Stimulated activated CD8-positive, alpha-beta memory T cell treated with anti-CD3 and anti-CD28 coated beads, Interleukin-12 subunit alpha, Interleukin-12 subunit beta, amount 100 ng/mL, for 4 hours (primary cell): Measurements from ENCODE around the gene NEU4.
"Not testable (repeated sequence)": the region's sequence is repeated elsewhere in the genome, so short reads cannot be mapped to it uniquely, and the experiment has no call there.

Experiments
- DNase-seq: peaks from one replicate; pipeline ENCODE4 v3.0.0-alpha.2; 2020; ENCODE audit warnings: low read depth

NEU4 gene

DNA sequence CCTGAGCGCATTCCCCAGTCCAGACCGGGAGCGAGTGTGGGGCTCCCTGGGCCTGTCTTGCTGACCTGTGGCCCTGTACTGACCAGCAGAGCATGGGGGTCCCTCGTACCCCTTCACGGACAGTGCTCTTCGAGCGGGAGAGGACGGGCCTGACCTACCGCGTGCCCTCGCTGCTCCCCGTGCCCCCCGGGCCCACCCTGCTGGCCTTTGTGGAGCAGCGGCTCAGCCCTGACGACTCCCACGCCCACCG lies 5.3 kb downstream of the NEU4 start:
- no peak for DNase-seq

DNA sequence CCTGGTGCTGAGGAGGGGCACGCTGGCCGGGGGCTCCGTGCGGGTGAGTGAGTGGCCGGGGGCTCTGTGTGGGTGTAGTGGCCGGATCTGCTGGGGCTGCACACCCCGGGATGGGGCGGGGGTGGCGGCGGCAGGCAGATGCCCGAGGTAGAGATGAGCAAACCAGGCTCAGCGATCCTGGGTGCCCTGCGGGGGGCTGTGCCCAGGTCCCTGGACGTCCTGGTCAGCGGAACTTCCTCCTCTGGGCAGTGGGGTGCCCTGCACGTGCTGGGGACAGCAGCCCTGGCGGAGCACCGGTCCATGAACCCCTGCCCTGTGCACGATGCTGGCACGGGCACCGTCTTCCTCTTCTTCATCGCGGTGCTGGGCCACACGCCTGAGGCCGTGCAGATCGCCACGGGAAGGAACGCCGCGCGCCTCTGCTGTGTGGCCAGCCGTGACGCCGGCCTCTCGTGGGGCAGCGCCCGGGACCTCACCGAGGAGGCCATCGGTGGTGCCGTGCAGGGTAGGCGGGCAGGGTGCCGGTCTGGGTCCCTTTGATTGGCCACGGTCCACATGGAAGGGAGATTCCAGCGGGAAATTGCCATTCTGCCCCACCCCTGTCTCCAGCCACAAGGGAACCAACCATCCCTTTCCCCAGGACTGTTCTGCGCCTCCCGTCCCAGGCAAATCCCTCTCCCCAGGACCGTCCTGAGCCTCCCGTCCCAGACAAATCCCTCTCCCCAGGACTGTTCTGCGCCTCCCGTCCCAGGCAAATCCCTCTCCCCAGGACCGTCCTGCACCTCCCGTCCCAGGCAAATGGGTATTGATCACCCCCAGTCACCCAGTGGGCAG lies 5.9 kb downstream of the NEU4 start:
- DNase-seq, result no peak

DNA sequence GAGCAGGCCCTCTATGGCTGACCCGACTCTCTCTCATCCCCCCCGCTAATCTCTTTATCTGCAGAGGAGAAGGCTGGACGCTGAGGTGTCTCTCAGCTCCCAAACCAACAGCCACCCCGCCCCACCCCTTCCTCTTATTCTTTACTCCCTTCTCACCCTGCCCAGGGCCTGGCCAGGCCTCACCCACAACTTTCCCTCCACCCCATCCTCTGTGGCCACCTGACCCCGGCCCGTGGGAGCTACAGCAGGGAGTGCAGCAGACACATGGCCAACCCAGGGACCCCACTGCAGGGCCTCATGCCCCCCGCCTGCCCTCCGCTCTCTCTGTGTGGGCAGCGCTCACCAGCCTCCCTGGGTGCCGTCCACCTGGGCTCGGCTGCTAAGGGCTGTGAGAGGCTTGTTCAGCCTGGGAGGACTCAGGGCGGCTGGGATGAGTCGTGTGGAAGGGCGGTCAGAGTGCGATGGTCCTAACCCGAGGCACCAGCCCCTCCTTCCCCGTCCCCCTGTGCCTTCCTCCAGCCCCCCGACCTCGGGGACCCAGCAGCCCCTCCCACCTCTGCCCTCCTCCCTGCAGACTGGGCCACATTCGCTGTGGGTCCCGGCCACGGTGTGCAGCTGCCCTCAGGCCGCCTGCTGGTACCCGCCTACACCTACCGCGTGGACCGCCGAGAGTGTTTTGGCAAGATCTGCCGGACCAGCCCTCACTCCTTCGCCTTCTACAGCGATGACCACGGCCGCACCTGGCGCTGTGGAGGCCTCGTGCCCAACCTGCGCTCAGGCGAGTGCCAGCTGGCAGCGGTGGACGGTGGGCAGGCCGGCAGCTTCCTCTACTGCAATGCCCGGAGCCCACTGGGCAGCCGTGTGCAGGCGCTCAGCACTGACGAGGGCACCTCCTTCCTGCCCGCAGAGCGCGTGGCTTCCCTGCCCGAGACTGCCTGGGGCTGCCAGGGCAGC lies 6.8 kb downstream of the NEU4 start:
- DNase-seq, result no peak

DNA sequence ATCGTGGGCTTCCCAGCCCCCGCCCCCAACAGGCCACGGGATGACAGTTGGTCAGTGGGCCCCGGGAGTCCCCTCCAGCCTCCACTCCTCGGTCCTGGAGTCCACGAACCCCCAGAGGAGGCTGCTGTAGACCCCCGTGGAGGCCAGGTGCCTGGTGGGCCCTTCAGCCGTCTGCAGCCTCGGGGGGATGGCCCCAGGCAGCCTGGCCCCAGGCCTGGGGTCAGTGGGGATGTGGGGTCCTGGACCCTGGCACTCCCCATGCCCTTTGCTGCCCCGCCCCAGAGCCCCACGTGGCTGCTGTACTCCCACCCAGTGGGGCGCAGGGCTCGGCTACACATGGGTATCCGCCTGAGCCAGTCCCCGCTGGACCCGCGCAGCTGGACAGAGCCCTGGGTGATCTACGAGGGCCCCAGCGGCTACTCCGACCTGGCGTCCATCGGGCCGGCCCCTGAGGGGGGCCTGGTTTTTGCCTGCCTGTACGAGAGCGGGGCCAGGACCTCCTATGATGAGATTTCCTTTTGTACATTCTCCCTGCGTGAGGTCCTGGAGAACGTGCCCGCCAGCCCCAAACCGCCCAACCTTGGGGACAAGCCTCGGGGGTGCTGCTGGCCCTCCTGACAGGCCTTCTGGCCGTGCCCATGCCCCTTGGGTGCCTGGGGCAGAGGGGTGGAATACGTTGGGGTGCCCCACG lies 7.6 kb downstream of the NEU4 start:
- DNase-seq, result no peak

DNA sequence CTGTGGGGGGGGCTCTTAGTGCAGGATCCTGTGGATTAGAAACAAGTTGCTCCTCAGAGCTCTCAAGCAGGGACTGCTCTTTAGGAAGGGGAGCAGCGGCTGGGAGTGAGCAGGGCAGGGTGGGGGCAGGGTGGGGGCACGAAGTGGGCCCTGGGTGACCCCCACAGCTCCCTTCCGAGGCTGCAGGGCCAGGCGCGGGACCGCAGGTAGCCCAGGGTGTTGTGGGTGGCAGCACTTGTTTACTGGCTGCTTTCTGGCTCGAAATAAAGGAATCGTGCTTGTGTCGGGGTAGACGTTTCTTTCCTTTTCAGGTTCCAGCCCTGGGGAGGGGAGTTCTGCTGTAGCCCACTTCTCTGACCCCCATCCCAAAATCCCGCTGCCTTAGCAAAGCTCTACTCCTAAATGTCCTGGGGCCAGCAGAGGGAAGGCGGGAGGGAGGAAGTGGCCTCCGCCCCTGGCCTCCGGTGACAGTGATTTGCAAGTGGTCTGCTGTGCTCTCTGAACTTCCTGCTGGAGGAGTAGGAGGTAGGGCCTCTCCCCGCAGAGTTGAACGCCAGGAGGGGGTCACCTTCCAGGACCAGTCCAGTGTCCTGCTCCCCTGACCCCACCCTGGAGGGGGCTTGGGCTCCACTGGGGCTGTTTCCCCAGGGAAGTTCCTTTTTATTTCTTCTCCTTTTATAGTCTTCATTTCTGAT lies 8.3 kb downstream of the NEU4 start:
- DNase-seq, result no peak

DNA sequence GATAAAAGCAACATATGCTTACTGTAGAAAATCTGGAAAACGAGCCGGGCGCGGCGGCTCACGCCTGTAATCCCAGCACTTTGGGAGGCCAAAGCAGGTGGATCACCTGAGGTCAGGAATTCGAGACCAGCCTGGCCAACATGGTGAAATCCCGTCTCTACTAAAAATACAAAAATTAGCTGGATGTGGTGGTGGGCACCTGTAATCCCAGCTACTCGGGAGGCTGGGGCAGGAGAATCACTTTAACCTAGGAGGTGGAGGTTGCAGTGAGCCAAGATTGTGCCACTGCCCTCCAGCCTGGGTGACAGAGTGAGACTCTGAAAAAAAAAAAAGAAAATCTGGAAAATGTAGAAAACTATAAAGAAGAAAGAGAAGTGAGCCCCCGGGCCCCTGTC lies 8.8 kb downstream of the NEU4 start:
- not testable (repeated sequence) for DNase-seq

DNA sequence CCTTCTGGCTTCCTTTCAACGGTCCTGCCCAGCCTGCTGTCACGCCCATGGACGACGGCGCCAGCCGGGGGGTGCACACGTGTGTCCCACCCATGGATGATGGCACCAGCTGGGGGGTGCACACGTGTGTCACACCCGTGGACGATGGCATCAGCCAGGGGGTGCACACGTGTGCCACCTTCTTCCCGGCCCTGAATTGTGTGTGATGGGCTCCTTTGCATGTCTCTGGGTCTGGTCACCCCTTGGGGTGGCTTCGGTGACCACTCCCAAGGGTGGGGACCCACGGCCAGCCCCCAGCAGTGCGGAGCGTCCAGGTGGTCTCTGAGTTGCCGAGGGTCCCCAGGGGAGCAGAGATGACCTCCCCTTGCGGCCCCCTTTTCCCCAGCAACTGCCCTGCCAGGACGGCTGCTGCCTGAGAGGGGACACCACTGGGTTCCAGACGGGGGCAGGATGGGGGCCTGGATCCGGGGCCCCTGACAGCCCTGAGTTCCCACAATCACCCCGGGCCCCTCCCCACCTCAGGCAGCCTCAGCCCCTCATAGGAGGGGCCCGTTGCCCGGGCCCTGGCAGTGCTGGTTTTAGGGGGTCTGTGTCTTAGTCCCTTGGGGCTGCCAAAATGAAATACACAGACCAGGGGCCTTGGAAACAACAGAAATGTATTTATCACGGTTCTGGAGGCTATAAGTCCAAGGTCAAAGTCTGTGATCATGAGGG lies 9.4 kb downstream of the NEU4 start:
- no peak for DNase-seq

DNA sequence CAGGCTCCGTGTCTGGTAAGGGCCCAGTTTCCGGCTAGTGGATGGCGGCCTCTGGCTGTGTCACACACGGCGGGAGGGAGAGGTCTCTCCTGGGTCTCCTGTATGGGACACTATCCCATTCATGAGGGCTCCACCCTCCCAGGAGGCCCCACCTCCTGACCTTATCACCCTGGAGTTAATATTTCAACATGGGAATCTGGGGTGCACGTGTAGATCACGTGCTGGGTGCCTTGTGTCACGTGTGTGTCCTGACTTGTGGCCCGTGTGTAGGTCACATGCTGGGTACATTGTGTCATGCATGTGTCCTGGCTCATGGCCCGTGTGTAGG lies 9.9 kb downstream of the NEU4 start:
- no peak for DNase-seq

DNA sequence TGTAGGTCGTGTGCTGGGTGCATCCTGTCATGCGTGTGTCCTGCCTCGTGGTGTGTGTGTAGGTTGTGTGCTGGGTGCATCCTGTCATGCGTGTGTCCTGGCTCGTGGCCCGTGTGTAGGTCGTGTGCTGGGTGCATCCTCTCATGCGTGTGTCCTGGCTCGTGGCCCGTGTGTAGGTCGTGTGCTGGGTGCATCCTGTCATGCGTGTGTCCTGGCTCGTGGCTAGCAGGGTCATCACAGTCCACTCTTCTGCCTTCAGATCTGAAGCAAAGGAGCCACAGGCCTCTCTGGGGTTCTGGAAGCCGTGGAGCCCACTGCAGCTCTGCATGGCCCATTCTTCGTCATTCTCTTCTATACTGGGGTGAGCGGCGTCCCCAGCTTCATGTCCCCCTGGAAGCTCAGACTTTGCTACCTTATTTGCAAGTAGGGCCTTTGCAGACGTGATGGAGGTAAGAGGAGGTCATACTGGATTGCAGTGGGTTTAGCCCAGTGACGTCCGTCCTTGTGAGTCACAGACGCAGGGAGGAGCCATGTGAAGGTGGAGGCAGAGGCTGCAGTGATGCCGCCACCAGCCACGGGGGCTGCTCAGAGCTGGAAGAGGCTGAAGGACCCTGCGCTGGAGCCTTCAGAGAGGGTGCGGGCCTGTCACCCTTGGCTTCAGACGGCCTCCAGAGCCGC lies 11.1 kb downstream of the NEU4 start:
- DNase-seq, result not testable (repeated sequence)

DNA sequence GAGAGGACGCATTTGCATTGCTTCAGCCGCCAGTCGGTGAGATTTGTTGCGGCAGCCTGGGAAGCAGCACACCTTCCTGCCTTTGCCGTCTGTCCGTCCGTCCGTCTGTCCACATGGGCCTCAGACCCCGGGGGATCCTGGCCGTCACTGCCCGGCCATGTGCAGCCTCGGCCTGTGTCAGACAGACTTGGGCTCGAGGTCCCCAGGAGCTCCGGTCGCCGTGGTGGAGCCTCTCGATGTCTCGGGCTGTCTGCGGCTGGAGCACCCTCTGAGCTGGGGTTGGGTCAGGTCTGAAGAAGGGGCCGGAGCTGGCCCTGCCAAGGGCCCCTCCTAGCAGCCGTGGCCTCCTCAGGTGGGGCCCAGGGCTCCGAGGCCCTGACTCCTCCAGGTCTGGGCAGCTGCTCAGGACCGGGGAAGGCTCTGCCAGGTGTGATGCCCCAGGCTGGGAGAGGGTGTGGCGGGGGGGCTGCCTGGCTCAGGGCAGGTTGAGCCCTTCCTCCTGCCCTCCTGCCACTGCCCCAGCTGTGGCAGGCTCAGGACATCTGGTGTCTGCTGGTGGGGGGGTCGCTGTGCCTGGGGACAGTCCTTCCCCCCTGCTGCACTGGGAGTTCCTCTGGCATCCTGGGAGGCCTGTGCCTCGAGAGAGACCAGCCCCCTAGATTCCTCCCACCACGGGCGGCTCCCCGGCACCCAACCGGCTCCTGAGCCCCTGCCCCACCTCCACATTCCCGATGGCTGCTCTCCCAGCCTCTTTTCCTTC lies 11.8 kb downstream of the NEU4 start:
- DNase-seq, result no peak

DNA sequence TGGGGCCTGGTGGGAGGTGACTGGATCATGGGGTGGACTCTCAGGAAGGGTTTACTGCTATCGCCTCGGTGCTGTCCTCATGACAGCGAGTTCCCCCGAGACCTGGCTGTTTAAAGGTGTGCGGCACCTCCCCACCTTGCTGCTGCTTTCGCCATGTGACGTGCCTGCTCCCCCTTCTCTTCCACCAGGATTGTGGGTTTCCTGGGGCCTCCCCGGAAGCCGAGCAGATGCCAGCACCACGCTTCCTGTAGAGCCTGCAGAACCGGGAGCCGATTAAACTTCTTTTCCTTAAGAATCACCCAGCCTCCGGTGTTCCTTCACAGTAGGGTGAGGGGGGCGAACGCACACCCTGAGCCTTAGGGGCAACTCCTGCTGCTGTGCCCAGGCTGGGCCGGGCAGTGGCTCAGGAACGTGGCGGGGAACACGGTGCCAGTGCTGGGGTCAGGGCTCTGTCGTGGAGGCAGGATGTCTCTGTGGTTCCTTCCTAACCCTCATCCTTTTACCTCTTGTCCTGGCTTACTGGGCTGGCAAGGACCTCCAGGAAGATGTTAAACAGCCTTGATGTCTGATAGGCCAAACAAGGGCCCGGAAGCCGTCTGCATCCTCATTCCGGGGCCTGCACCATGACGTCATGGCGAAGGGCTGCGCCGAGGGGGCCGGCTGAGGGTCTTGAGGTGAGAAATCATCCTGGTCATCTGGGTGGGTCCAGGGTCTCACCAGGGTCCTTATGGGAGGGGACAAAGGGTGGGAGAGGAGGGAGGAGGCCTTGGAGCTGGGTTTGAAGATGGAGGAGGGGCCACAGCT lies 12.7 kb downstream of the NEU4 start:
- DNase-seq, result no peak

DNA sequence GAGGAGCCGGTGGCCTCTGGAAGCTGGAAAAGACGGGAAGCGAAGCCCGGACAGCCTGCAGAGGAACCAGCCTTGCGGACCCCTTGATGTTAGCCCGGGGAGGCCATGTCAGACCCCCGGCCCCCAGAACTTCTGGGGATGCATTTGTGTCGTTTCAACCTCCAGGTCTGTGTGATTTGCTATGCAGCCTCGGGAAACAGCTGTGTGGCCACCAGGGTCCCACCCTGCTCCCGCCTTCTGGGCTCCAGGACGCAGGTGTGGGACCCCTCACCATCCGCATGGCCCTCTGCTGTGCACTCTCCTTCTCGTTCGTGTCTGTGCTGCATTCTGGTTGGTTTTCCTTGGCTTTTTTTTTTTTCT lies 13.3 kb downstream of the NEU4 start:
- no peak for DNase-seq

DNA sequence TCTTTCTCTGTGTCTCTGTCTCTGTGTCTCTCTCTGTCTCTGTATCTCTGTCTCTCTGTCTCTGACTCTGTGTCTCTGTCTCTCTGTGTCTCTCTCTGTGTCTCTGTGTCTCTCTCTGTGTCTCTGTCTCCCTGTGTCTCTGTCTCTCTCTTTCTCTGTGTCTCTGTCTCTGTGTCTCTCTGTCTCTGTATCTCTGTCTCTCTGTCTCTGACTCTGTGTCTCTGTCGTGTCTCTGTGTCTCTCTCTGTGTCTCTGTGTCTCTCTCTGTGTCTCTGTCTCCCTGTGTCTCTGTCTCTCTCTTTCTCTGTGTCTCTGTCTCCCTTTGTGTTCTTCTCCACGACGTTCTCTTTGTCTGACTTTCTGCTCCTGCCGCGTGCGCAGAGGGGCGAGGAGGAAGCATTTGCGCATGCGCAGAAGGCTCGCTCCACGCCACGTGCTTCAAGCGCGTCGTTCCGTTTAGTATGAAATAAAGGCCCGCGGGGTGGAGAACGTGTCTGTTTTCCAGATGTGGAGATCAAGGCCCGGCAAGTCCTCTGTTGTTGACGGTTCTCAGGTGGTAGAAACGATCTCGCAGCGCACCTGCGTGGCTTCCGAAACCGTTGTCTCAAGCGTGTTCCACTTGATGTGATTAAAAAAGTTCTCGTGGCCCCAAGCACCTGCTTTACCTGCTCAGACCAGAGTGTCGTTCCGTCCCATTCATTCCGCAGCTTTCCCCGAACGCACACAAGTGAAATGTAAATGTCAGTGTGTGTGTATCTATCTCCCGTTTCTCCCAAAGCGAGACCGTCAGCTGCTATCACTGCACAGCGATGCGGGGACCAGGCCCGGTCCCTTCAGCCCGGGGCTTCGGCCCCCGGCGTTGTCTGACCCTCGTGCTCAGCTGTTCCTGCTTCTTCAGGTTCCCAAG lies 14.8 kb downstream of the NEU4 start:
- not testable (repeated sequence) for DNase-seq

DNA sequence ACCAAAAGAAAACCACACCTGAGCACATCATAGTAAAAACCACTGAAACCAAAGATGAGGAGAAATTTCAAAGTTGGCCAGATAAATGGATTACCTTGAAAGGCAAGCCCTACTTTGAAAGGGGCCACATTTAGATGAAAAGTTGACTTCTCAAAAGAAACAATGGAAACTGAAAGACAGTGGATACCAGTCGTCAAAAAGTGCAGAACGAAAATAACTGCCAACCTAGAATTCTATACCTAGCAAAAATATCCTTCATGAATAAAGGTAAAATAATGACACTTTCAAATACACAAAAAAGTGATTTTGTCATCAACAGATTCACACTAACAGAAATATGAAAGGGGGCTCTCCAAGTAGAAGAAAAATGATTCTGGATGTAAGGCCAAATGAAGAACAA lies 18.4 kb downstream of the NEU4 start:
- DNase-seq, result no peak

DNA sequence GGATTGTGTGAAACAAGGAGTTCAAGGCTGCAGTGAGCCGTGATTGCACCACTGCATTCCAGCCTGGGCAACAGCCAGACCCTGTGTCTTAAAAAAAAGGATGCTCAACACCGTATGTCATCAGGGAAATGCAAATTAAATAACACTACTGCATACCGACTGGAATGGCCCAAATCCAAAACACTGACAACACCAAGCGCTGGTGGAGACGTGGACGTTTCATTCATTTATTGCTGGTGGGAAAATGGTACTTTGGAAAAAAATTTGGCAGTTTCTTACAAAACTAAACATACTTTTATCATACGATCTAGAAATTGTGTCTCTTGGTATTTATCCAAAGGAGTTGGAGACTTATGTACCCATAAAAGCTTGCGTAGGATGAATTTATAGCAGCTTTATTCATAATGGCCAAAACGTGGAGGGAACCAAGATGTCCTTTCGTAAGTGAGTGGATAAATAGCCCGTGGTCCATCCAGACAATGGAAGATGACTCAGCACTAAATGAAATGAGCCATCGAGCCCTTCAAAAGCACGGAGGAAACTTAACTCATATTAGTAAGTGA lies 24.2 kb downstream of the NEU4 start:
- DNase-seq, result no peak

DNA sequence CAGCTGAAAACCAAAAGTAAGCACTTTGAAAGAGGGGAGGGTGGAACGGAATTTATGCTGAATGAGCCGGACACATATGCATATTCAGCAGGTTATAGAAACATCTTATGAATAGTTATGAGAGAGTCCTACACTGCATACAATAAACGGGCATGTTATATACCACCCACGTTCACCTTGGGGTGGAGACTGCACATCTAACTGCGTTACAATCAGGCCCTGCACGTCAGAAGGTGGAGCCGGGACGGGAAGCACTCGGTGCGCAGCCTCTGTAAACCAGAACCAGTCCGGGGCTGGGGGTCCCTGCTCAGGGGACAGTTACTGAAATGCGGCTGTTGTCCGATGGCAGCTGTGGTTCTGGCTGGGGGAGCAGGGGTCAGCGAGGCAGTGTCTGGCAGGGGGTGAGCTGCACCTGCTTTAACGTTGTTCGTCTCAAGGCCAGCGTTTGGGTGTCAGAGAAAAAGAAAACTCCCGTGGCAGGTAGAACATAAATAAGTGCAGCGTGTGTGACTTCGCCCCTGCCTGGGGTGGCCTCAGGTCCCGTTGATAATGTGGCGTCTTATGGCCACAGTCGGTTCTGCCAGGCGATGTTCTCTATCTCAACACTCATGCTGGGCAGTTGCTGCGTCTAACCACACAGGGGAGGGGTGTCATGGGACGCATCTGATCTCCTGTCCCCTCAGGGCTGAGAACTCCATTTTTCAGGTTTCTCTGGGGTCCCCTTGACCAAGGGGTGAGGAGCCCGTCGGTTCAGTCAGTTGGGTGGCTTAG lies 24.9 kb downstream of the NEU4 start:
- DNase-seq, result not testable (repeated sequence)

DNA sequence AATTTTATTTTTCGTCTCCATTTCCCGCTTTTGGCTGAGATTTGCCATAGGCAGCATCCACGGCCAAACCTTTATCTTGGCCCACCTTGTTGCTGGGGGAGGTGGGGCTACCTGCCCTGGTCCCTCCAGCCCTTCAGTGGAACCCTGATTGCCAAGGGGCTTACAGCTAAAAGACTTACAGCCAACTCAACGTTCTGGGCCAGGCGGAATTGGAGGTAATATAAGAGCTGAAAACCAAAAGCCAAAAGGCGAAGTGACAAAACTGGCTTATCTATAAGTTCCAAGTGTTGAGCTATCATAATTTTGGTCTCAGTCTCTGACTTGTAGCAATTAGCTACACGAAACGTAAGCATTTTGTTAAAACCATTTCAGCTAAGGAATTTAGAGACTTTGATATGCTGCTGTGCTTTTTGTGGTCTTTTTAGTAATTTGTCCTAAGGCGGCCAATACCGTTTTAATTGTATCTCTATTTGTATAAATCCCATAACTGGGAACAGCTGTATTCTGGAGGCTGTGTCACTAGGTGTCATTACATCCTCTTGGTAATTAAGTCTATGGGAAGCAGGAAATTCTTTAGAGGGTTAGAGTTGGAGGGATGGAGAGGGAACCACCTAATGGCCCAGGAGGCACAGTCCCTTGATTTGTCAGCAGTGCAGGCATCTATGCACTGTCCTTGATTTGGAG lies 25.7 kb downstream of the NEU4 start:
- DNase-seq, result no peak
